GM15510 (cell line): ENCODE results near the gene TMTC1.

Experiments used
- POLR2A ChIP-seq: IDR thresholded peaks from 3 replicates; pipeline ENCODE4 v1.6.1; 2011; ENCODE audit warnings: borderline replicate concordance; ENCODE audit not compliant: insufficient read length; ENCODE audit errors: extremely low read depth

TMTC1 gene

GRCh38 chr12:29690728-29691127 lies 93.0 kb downstream of the TMTC1 start:
- TF ChIP-seq POLR2A: no peak

- TF ChIP-seq POLR2A: no peak
Observed at GRCh38 chr12:29688914-29689313, 94.8 kb downstream of the TMTC1 start.

GRCh38 chr12:29682088-29682487 lies 101.7 kb downstream of the TMTC1 start:
- no peak for TF ChIP-seq POLR2A

DNA sequence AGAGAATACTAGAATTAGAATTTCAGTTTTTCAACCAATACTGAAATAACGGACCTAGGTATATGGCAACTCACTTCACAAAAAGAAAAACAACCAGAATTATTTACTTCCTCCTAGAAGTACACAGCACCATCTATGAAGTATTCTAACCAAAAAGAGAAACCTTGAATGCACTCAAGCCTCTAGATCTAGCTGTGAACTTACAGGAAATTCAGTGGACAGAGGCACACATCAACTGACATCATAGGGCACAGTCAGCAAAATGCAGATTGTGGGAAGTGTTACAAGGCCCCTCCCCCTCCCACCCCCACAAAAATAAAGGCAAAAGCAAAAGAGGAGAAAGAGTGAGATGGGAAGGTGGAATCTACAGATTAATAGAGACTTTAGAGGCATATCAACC lies 102.4 kb downstream of the TMTC1 start:
- TF ChIP-seq POLR2A: no peak

- no peak for TF ChIP-seq POLR2A
Observed at GRCh38 chr12:29676676-29677075, 107.1 kb downstream of the TMTC1 start.

DNA sequence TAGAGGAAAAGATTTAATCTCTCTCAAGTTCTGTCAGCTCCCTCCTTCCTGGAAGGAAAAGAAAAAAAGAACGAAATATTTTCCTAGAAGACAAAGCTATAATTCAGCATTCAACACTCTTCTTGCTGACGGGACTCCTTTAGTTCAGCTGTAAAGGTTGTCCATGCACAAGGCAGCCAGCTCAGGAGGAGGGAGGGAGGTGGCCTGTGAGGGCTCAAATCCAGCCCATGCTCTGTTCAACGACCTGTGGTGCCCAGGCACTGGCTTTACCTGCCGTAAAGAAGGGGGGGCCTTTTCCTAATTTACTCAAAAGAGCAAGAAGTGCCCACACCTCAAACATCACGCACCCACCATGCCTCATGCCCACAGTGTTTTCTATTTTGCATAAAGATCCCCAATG lies 109.3 kb downstream of the TMTC1 start:
- no peak for TF ChIP-seq POLR2A

- TF ChIP-seq POLR2A: no peak
Observed at GRCh38 chr12:29673346-29673745, 110.4 kb downstream of the TMTC1 start.

- no peak for TF ChIP-seq POLR2A
Observed at GRCh38 chr12:29672580-29672979, 111.2 kb downstream of the TMTC1 start.

DNA sequence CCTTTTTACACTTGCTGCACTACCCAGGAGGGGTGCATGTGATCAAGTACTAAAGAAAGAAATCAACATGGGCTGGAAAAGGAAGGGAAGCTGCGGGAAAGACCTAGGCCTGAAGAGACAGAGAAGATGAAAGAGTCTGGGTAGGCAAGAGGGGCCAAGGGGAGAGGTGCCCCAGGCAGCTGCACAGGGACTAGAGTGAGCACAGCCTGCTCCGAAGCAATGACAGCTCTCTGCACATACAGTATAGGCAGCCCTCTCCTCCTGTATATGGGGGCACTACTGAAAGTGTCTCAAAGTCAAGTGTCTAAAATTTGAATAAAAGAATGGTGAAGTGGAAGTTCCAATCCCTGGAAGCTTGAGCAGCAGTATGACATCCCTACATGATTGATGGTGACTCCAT lies 112.0 kb downstream of the TMTC1 start:
- TF ChIP-seq POLR2A: no peak

- TF ChIP-seq POLR2A: no peak
Observed at GRCh38 chr12:29667011-29667410, 116.7 kb downstream of the TMTC1 start.

DNA sequence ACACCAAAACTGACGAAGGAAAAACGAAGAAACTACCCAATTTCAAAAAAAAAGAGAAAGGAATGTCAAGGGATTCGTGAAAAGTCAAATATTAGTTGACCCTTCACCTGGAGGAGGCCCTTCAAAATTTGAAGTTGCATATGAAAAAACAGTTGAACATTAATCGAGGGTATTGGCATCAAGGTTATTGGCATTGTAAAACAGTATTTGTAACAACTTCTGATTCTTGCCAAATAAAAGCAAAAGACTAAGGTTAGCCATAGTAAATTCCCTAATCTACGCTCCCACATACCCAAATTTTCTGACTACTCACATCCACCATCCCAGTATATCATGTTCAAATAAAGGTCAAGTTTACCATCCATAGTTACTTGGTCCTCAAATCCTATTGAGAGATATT lies 118.6 kb downstream of the TMTC1 start:
- no peak for TF ChIP-seq POLR2A

DNA sequence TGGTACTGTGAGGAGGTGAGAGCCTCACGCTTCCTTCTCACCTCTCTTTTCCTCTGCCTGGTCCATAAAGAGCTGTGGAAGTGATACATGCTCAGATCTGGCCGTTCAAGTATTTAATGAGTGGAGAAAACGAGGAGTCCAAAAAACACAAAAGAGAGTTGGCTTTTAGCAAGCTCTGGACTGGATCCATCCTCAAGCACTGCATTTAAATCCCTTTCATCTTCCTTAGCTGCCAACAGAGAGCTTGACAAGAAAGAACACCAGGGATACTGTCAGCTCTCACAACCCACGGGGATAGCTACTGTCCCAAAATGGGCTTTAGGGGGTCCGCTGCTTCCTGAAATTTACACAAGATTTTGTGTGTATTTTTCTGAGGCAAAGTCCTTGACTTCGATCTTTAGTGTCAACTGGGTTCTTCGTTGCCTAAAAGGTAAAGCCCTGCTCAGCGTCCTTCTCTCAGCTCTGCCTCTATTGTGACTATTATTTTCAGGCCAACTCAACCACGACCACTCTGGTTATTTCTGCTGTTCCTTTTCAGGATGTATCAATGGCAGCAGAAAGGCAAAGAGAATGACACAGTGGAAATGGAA lies 120.9 kb downstream of the TMTC1 start:
- TF ChIP-seq POLR2A: no peak

DNA sequence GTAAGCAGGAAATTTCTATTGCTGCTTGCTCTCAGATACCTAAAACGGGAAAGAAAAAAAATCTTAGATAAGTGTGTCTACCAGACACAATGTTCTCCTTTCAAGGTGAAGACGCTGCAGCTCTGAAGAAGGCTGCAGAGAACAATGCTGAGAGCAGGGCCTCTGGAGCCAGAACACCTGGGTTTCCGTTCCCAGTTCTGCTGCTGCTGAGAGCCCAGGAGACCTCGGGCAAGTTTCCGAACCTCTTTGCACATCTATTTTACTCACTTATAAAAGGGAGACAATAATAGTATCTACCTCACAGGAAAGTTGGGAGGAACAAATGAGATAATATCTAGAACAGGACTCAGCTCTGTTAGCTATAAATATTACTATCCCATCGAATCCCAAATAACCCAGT lies 122.9 kb downstream of the TMTC1 start:
- no peak for TF ChIP-seq POLR2A

DNA sequence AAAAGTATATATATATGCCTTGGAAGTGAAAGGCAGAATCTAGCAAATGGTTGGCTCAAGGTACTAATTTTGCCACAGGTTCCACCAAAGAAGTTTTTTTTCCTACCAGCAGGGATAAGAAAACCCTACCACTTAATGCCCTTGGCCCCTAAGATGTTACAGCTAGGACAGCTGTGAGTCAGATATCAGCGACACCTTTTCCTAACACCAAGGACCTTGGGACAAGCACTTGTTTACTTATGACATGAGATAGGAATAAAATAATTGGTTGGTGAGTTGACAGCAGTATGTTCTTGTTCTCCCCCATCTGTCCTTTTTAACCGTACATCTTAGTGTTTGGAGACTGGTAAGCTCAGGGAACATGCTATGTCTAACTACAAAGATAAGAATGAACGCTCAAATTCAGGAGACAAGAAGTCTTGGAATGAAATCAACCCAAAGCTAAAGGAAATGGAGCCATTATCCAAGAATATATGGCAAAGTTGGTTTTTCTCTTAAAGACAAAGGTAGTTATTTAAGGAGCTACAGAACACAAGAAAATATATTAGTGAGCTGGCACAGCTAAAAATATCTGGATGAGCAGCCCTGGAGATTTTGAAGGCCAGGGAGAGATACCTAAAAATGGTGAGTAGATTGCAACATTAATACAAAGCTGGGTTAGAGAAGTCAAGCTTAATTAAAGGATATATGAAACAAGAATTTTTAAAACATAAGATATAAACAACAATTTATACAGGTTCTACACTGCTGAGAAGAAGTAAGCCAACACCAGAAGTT lies 126.8 kb downstream of the TMTC1 start:
- TF ChIP-seq POLR2A: no peak

DNA sequence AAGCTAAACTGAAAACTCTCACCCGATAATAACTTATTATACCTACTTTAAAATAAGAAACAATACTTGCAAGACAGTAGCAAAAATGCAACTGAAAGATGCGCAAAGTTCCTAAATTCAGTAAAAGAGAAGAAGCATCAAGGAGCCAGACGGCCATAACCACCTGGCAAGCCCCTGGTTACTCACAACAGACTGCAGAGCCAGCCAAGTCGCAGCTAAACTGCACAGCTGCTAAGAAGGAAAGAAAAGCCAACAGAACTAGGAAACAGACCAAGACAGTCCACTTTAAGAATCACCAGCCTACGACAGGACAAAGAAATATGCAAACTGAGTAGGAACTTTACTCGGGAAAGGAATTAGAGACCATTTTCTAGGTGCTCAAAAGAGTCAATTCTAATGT lies 127.9 kb downstream of the TMTC1 start:
- TF ChIP-seq POLR2A: no peak

GRCh38 chr12:29653286-29653685 lies 130.5 kb downstream of the TMTC1 start:
- no peak for TF ChIP-seq POLR2A
